ENCODE data around the gene AUNIP. TPM values are rescaled to one million over a fixed set of nuclear protein-coding genes. Genes with fewer than 3 reads are reported as not detected.
A peak's percentile ranks its signal among the peaks of the same experiment; 100 is the strongest.

AUNIP gene
- total RNA-seq, 3 donors from 2014 or later: 0.28 to 1.5 (median 0.35) TPM

GRCh38 chr1:25808481-25809244, 50.6 kb downstream of the AUNIP start:
- intact Hi-C loops (cut with DNase I, micrococcal nuclease): no loop called here
- Histone ChIP-seq H3K9me3 (no peaks in the 10 kb centered on the region), H3K36me3 (ENCODE audit: low read depth) (no peaks in the 10 kb centered on the region), H3K4me1 (ENCODE audit: low read depth) (peaks cover 2% of the 10 kb centered on the region), H3K4me3 (no peak overlapping the region)
- ATAC-seq (no peak), DNase-seq (no peak)
- no peak for TF ChIP-seq CTCF (IDR thresholded peaks at IDR 0.05)

GRCh38 chr1:25807480-25808390, 51.5 kb downstream of the AUNIP start:
- H3K4me3 ChIP-seq: no peak overlapping the region
- no peaks in the 10 kb centered on the region for H3K9me3 ChIP-seq
- H3K4me1 ChIP-seq (ENCODE audit: low read depth): peaks cover 2% of the 10 kb centered on the region
- TF ChIP-seq CTCF (IDR thresholded peaks at IDR 0.05): no peak
- no peaks in the 10 kb centered on the region for H3K36me3 ChIP-seq (ENCODE audit: low read depth)
- no peak for DNase-seq
- ATAC-seq: peak; percentile 28
- intact Hi-C loops (cut with DNase I, micrococcal nuclease): no loop called here

DNA sequence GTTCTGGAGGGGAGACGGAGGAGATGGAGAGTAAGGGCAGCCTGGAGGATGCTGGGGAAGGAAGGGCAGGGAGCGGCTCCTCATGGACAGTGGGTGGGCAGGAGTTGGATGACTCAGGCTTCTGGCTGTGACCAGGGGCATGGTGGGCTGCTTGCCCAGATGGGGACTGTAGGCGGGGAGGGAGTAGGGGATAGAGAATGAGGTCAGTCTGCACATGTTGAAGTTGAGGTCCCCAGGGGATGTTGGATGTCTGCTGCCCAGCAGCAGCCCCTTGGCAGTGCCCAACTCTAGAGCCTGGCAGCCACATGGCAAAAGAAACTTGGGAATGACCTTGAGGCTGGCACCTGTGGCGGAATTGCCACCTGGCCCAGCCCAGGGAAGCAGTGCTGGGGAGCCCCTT, 52.8 kb downstream of the AUNIP start:
- ATAC-seq: no peak
- intact Hi-C loops (cut with DNase I, micrococcal nuclease): no loop called here
- H3K36me3 ChIP-seq (ENCODE audit: low read depth): no peaks in the 10 kb centered on the region
- no peak overlapping the region for H3K4me3 ChIP-seq
- DNase-seq: no peak
- H3K9me3 ChIP-seq: no peaks in the 10 kb centered on the region
- peaks cover 2% of the 10 kb centered on the region for H3K4me1 ChIP-seq (ENCODE audit: low read depth)
- TF ChIP-seq CTCF (IDR thresholded peaks at IDR 0.05): no peak

GRCh38 chr1:25805863-25806225, 53.4 kb downstream of the AUNIP start:
- H3K4me1 ChIP-seq (ENCODE audit: low read depth): peaks cover 2% of the 10 kb centered on the region
- intact Hi-C loops (cut with DNase I, micrococcal nuclease): no loop called here
- no peaks in the 10 kb centered on the region for H3K36me3 ChIP-seq (ENCODE audit: low read depth)
- DNase-seq: no peak
- TF ChIP-seq CTCF (IDR thresholded peaks at IDR 0.05): no peak
- H3K4me3 ChIP-seq: no peak overlapping the region
- ATAC-seq: no peak
- no peaks in the 10 kb centered on the region for H3K9me3 ChIP-seq

DNA sequence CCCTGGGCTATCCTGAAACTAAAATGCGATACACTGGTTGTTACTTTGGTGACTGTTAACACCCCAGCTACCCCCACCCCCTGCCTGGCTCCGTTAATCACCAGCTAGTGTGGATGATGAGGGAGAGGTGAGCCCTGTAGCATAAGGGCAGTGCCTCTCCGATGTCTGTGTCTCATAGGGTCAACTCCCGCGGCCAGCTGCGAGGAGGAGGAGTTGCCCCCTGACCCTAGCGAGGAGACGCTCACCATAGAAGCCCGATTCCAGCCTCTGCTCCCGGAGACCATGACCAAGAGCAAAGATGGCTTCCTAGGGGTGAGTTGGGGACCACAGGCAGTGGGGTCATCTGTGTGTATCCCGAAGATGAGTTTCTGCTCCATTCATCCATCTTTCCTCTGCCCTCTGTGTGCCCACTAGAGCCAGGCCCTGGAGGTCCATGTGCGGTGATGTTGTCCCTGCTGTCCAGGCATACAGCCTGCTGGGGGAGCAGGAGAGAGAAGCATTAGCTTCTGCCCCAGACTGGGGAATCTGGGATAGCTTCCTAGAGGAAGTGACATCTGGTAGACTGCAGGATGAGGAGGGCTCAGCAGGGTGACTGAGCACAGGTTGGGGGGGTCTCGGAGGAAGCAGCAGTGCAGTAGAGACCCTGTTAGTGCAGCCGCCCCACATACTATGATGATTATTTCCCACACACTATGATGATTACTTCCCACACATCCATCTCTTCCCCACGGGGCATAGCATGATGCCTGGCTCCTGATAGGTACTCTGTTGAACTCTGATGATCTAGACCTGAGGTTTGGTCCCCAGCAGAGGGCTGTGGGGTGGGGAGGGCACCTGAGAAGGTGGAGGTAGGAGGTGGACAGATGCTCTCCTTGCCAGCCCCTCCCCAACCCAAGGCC, 54.0 kb downstream of the AUNIP start:
- H3K4me3 ChIP-seq: no peak overlapping the region
- no peaks in the 10 kb centered on the region for H3K9me3 ChIP-seq
- intact Hi-C loops (cut with DNase I, micrococcal nuclease): no loop called here
- peak in 2 of 3 donors; percentile 15 to 26 for DNase-seq
- peaks cover 2% of the 10 kb centered on the region for H3K4me1 ChIP-seq (ENCODE audit: low read depth)
- no peak for ATAC-seq
- no peaks in the 10 kb centered on the region for H3K36me3 ChIP-seq (ENCODE audit: low read depth)
- no peak for TF ChIP-seq CTCF (IDR thresholded peaks at IDR 0.05)

Measured in mucosa of descending colon (tissue), 3 donors.